Activated CD4-positive, alpha-beta T cell treated with anti-CD3 and anti-CD28 coated beads, Interleukin-2, Interleukin-4, amounts not matched to agents 100 ng/mL and 50 ng/mL, durations not matched to agents 16 hours and 8 hours (primary cell): ENCODE results near the gene CC2D1A.

ENCODE experiments used
- DNase-seq: peaks from one replicate; pipeline ENCODE4 v3.0.0-alpha.2; 2020; ENCODE audit warnings: low spot score

CC2D1A gene

GRCh38 chr19:13937479-13938300, 31.7 kb downstream of the CC2D1A start:
- DNase-seq: no peak

- DNase-seq: no peak
Observed at GRCh38 chr19:13938301-13939064, 32.5 kb downstream of the CC2D1A start, which contains the start of gene PODNL1. PODNL1 (minus strand) TSS chr19:13938417; CDS start chr19:13938181, 236 bp downstream.

- no peak for DNase-seq
Observed at GRCh38 chr19:13942023-13942684, 36.2 kb downstream of the CC2D1A start.

- DNase-seq: no peak
Observed at GRCh38 chr19:13946414-13946813, 40.4 kb downstream of the CC2D1A start.

- no peak for DNase-seq
Observed at GRCh38 chr19:13951043-13951442, 45.0 kb downstream of the CC2D1A start.

- no peak for DNase-seq
Observed at GRCh38 chr19:13951799-13952153, 45.8 kb downstream of the CC2D1A start.

GRCh38 chr19:13952154-13952930, 46.3 kb downstream of the CC2D1A start, which contains the start of gene DCAF15:
DCAF15 (plus strand) TSS chr19:13952509; CDS start chr19:13952513, 4 bp downstream.
- DNase-seq: peak; percentile 100

- DNase-seq: no peak
Observed at GRCh38 chr19:13952931-13953531, 47.0 kb downstream of the CC2D1A start.

GRCh38 chr19:13954185-13954584, 48.2 kb downstream of the CC2D1A start:
- DNase-seq: no peak

GRCh38 chr19:13955662-13956364, 49.8 kb downstream of the CC2D1A start:
- DNase-seq: no peak

GRCh38 chr19:13956365-13956744, 50.4 kb downstream of the CC2D1A start:
- DNase-seq: no peak

- DNase-seq: no peak
Observed at GRCh38 chr19:13957051-13957450, 51.0 kb downstream of the CC2D1A start.

GRCh38 chr19:13958043-13958442, 52.0 kb downstream of the CC2D1A start:
- DNase-seq: no peak

- no peak for DNase-seq
Observed at GRCh38 chr19:13959141-13959961, 53.4 kb downstream of the CC2D1A start.

- no peak for DNase-seq
Observed at GRCh38 chr19:13959962-13960862, 54.2 kb downstream of the CC2D1A start.

- no peak for DNase-seq
Observed at GRCh38 chr19:13960863-13961784, 55.1 kb downstream of the CC2D1A start.

- DNase-seq: no peak
Observed at GRCh38 chr19:13961826-13962698, 56.1 kb downstream of the CC2D1A start.
